ENCODE results near the gene RPL28.

Gene RPL28

DNA sequence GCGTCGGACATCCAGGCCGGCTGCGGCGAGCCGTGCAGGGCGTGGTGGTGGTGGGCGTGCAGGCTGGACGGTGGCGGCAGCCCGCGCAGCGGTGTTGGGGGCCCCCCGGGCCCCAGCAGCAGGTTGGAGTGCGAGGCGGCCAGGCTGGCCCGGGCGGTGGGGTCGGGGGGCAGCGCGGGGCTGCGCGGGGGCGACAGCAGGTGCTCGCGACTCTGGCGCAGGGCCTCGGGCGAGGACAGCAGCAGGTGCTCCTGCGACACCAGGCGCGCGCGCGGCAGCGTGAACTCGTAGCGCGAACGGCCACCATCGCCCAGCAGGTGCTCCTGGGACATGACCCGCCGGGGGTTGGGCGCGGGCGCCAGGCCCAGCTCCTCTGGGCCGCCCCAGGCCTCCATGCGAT lies 47.6 kb downstream of the RPL28 start:
- H3K4me3 ChIP-seq (ENCODE audit: low read depth, low read length) = no peak overlapping the region
- DNase-seq (ENCODE audit: low read depth) = no peak

DNA sequence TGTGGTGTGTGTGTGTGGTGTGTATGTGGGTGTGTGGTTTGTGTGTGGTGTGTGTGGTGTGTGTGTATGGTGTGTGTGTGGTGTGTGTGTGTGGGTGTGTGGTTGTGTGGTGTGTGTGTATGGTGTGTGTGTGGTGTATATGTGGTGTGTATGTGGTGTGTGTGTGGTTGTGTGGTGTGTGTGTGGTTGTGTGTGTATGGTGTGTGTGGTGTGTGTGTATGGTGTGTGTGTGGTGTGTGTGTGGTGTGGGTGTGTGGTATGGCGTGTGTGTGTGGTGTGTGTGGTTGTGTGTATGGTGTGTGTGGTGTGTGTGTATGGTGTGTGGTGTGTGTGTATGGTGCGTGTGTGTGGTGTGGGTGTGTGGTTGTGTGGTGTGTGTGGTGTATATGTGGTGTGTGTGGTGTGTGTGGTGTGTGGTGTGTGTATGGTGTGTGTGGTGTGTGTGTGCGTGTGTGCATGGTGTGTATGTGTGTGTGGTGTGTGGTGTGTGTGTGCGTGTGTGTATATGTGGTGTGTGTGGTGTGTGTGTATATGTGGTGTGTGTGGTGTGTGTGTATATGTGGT lies 48.7 kb downstream of the RPL28 start:
- TF ChIP-seq, protein P1, sequence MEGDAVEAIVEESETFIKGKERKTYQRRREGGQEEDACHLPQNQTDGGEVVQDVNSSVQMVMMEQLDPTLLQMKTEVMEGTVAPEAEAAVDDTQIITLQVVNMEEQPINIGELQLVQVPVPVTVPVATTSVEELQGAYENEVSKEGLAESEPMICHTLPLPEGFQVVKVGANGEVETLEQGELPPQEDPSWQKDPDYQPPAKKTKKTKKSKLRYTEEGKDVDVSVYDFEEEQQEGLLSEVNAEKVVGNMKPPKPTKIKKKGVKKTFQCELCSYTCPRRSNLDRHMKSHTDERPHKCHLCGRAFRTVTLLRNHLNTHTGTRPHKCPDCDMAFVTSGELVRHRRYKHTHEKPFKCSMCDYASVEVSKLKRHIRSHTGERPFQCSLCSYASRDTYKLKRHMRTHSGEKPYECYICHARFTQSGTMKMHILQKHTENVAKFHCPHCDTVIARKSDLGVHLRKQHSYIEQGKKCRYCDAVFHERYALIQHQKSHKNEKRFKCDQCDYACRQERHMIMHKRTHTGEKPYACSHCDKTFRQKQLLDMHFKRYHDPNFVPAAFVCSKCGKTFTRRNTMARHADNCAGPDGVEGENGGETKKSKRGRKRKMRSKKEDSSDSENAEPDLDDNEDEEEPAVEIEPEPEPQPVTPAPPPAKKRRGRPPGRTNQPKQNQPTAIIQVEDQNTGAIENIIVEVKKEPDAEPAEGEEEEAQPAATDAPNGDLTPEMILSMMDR (IDR thresholded peaks at IDR 0.05; ENCODE audit: insufficient read depth, low read depth, low read length, missing control alignments) = no peak
- no peak overlapping the region for H3K4me3 ChIP-seq (ENCODE audit: low read depth, low read length)
- no peak for DNase-seq (ENCODE audit: low read depth)

More for the DNA sequence above, 47.6 kb downstream of the RPL28 start:
- TF ChIP-seq, protein P1 (IDR thresholded peaks at IDR 0.05; ENCODE audit: insufficient read depth, low read depth, low read length, missing control alignments) = no peak

DNA sequence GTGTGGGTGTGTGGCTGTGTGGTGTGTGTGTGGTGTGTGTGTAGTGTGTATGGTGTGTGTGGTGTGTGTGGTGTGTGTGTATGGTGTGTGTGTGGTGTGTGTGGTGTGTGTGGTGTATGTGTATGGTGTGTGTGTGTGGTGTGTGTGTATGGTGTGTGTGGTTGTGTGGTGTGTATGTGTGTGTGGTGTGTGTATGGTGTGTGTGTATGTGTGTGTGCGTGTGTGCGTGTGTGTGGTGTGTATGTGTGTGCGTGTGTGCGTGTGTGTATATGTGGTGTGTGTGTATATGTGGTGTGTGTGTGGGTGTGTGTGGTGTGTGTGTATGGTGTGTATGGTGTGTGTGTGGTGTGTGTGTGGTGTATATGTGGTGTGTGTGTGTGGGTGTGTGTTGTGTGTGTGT lies 49.3 kb downstream of the RPL28 start:
- TF ChIP-seq, protein P1 (IDR thresholded peaks at IDR 0.05; ENCODE audit: insufficient read depth, low read depth, low read length, missing control alignments) = no peak
- no peak for DNase-seq (ENCODE audit: low read depth)

DNA sequence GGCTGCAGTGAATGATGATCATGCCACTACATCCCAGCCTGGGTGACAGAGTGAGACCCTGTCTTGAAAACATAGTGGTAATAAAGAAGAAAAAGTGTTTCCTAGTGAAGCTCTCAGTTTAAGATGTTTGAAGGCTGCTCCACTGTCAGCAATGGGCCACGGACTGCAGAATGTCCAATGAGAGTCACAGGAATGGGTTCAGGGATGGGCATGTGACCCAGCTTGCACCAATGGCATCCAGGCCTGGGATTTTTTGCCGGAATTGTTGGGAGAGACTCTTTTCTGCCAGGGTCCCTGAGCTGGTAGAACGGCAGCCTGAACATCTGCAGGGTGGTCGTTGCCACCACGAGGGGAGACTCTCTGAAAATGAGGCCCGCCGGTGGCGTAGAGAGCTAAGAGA lies 51.1 kb downstream of the RPL28 start:
- DNase-seq (ENCODE audit: low read depth) = no peak
- TF ChIP-seq, protein P1 (IDR thresholded peaks at IDR 0.05; ENCODE audit: insufficient read depth, low read depth, low read length, missing control alignments) = no peak
- H3K4me3 ChIP-seq (ENCODE audit: low read depth, low read length) = no peak overlapping the region

More for the DNA sequence above, 49.3 kb downstream of the RPL28 start:
- H3K4me3 ChIP-seq (ENCODE audit: low read depth, low read length) = no peak overlapping the region

DNA sequence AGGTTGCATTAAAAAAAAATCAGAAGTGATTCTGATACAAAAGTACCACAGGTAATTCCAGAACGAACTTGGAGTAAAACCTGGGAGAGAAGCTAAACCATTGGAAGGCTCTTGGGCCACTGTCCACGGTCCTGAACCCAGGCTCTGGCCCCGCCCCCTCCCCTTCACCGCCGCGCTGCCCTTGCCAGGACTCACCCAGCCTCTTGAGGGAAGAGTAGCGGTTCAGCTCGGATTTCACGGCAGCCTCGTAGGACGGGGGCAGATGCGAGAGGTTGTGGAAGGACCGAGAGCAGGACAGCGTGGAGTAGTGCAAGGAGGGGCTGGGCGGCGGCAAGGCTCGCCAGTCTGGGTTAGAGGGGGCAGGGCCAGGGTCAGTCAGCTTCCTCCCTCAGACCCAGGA lies 51.7 kb downstream of the RPL28 start:
- DNase-seq (ENCODE audit: low read depth) = no peak
- no peak overlapping the region for H3K4me3 ChIP-seq (ENCODE audit: low read depth, low read length)
- TF ChIP-seq, protein P1 (IDR thresholded peaks at IDR 0.05; ENCODE audit: insufficient read depth, low read depth, low read length, missing control alignments) = no peak

DNA sequence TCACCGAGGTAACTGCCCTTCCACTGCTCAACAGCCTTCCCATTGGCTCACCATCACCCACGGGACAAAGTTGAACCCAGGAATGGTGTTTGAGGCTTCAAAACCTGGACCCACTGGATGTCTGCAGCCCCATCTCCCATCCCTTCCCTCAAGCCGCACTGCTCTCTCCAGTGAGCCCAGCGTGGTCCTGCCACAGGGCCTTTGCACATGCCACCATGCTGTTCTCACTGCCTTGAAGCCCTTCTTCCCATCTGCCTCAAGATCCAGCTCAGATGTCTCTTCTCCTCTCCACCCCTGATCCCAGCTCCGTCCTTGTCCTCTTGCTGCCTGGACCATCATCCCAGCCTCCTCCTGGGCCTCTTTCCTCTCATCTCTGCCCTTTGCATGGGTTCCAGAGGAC lies 53.3 kb downstream of the RPL28 start:
- no peak for DNase-seq (ENCODE audit: low read depth)
- TF ChIP-seq, protein P1 (IDR thresholded peaks at IDR 0.05; ENCODE audit: insufficient read depth, low read depth, low read length, missing control alignments) = no peak
- no peak overlapping the region for H3K4me3 ChIP-seq (ENCODE audit: low read depth, low read length)
